Stimulated activated CD8-positive, alpha-beta memory T cell treated with anti-CD3 and anti-CD28 coated beads, Interleukin-4, amount 100 ng/mL, for 1 hour (primary cell): ENCODE results near the gene MACROD2.

Experiments
- DNase-seq, 2 donors: peaks; one replicate each; pipeline ENCODE4 v3.0.0-alpha.2; 2020; ENCODE audit warnings: low read depth in 2 of 2, low spot score in 1 of 2

Gene MACROD2

GRCh38 chr20:15240801-15241200 is 1245.5 kb downstream of the MACROD2 start:
- no peak for DNase-seq

GRCh38 chr20:15241681-15242080 is 1246.4 kb downstream of the MACROD2 start:
- DNase-seq: no peak

- DNase-seq: no peak
Measured at GRCh38 chr20:15242773-15243172, 1247.5 kb downstream of the MACROD2 start.

GRCh38 chr20:15245896-15246295 is 1250.6 kb downstream of the MACROD2 start:
- DNase-seq: no peak

GRCh38 chr20:15248618-15249395 is 1253.5 kb downstream of the MACROD2 start:
- DNase-seq: no peak

GRCh38 chr20:15251171-15251570 is 1255.9 kb downstream of the MACROD2 start:
- DNase-seq: no peak

- DNase-seq: no peak
Measured at GRCh38 chr20:15252304-15252703, 1257.0 kb downstream of the MACROD2 start.

GRCh38 chr20:15253431-15253830 is 1258.1 kb downstream of the MACROD2 start:
- no peak for DNase-seq

GRCh38 chr20:15256676-15257568 is 1261.6 kb downstream of the MACROD2 start:
- DNase-seq: no peak

- no peak for DNase-seq
Measured at GRCh38 chr20:15257569-15257870, 1262.2 kb downstream of the MACROD2 start.

- DNase-seq: no peak
Measured at GRCh38 chr20:15265581-15266309, 1270.4 kb downstream of the MACROD2 start.

GRCh38 chr20:15267935-15268334 is 1272.6 kb downstream of the MACROD2 start:
- DNase-seq: no peak

GRCh38 chr20:15278041-15278440 is 1282.7 kb downstream of the MACROD2 start:
- DNase-seq: no peak

GRCh38 chr20:15287329-15287728 is 1292.0 kb downstream of the MACROD2 start:
- DNase-seq: no peak

- DNase-seq: no peak
Measured at GRCh38 chr20:15288106-15288505, 1292.8 kb downstream of the MACROD2 start.

- no peak for DNase-seq
Measured at GRCh38 chr20:15289337-15289736, 1294.0 kb downstream of the MACROD2 start.

GRCh38 chr20:15292405-15292804 is 1297.1 kb downstream of the MACROD2 start:
- no peak for DNase-seq

GRCh38 chr20:15296422-15296821 is 1301.1 kb downstream of the MACROD2 start:
- DNase-seq: no peak

- DNase-seq: no peak
Measured at GRCh38 chr20:15297059-15297875, 1302.0 kb downstream of the MACROD2 start.

GRCh38 chr20:15302075-15302474 is 1306.8 kb downstream of the MACROD2 start:
- no peak for DNase-seq

GRCh38 chr20:15310361-15310760 is 1315.0 kb downstream of the MACROD2 start:
- DNase-seq: no peak
